ENCODE results near the gene GOLGA8H. TPM values are rescaled to one million over a fixed set of nuclear protein-coding genes. Genes with fewer than 3 reads are reported as not detected.
A peak's percentile ranks its signal among the peaks of the same experiment; 100 is the strongest.
"Not testable (repeated sequence)": the region's sequence is repeated elsewhere in the genome, so short reads cannot be mapped to it uniquely, and the experiment has no call there.

GOLGA8H gene
- total RNA-seq, 1 experiment from 2014 or later = not detected

DNA sequence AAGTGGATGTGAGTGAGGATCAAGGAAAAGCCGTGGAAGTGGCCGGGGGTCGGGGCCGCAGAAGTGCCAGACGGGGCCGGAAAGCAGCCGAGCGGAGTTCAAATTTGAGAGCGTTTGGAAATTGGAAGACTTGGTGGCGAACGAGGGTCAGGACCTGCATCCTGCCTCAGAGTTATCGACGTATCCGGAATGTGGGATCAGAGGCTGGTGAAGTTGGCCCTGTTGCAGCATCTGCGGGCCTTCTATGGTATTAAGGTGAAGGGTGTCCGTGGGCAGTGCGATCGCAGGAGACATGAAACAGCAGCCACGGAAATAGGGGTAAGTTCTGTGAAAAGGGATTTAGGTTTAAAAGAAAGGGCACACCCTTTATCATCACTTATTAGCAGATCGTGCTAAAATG, 22.8 kb downstream of the GOLGA8H start:
- not testable (repeated sequence) for DNase-seq; H3K9me3 Mint-ChIP-seq (ENCODE audit: low read depth, unreplicated experiment)

DNA sequence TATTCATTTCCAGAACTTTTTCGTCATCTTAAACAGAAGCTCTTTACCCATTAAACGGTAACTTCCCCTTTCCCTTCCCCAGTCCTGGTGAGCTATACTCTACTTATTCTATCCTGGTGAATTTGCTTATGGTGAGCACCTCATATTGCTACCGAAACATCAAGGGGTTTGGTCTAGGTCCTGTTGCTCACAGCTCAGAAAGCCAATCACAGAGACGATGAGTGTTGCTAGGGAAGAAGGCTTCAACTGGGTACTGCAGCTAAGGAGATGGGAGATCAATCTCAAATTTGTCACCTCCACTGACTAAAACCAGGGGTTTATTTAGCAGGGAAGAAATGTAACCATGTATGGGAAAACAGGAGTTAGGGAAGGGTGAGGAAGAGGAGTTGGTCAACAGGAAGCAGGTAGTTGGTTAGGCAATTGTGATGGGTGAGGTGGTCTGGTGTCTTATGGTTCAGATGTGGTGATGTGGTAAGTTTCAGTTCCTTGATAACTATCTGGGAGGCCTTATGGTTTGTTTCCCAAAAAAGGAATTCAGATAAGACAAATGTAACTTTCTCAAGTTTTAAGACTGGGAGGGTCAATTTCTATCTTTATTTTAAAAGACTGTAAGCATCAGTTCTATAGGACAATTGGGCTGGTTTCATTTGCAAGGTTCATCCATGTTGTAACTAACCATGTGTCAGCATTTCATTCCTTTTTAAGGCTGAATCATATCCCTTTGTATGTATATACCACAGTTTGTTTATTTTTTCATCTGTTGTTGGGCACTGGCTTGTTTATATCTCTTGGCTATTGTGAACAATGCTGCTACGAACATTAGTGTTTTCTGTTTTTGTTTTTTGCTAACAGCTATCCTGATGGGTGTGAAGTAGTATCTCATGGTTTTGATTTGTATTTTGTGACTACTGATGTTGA, 46.4 kb downstream of the GOLGA8H start:
- H3K27me3 Mint-ChIP-seq (ENCODE audit: unreplicated experiment) = no peaks in the 10 kb centered on the region
- no peak for DNase-seq

More for the DNA sequence above, 22.8 kb downstream of the GOLGA8H start:
- intact Hi-C loops (cut with micrococcal nuclease; ENCODE audit: unreplicated experiment); BruUV-seq (replicated peaks); CTCF ChIA-PET; H3K27me3 Mint-ChIP-seq (ENCODE audit: unreplicated experiment); H3K4me1 Mint-ChIP-seq (ENCODE audit: low read depth, unreplicated experiment): not testable (repeated sequence)
- H3K27ac Mint-ChIP-seq (ENCODE audit: unreplicated experiment) = peak overlapping the region; percentile 94
- peaks cover 17% of the 10 kb centered on the region for H3K36me3 Mint-ChIP-seq (ENCODE audit: insufficient read depth, unreplicated experiment)
- H3K4me3 Mint-ChIP-seq (ENCODE audit: low read depth, unreplicated experiment) = peak overlapping the region; percentile 99

DNA sequence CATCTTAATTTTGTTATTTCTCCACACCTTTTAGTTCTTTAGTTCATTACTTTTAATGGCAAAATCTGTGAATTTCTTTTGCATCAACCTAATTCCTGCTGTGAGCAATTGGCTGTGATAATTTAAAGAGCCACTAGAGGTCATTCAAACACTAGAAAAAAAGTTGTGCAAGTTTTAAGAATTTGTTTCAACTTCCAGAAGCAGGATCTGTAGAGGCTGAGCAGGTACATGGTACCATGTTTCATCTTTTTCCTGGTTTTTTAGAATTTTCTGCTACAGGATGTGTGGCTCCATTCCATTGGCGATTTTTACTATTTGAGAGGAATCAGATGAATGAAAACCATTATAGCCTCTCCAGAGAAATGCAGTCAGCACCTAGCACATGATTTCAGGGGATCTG, 57.3 kb downstream of the GOLGA8H start:
- H3K27ac Mint-ChIP-seq (ENCODE audit: unreplicated experiment); CTCF ChIA-PET; H3K36me3 Mint-ChIP-seq (ENCODE audit: insufficient read depth, unreplicated experiment); H3K27me3 Mint-ChIP-seq (ENCODE audit: unreplicated experiment); H3K4me1 Mint-ChIP-seq (ENCODE audit: low read depth, unreplicated experiment); H3K4me3 Mint-ChIP-seq (ENCODE audit: low read depth, unreplicated experiment); H3K9me3 Mint-ChIP-seq (ENCODE audit: low read depth, unreplicated experiment); intact Hi-C loops (cut with micrococcal nuclease; ENCODE audit: unreplicated experiment); BruUV-seq (replicated peaks); DNase-seq: not testable (repeated sequence)

More for the DNA sequence above, 46.4 kb downstream of the GOLGA8H start:
- no TSS peak for BruUV-seq (replicated peaks)
- Mint-ChIP-seq H3K27ac (ENCODE audit: unreplicated experiment) (no peak overlapping the region), H3K4me1 (ENCODE audit: low read depth, unreplicated experiment) (no peaks in the 10 kb centered on the region), H3K9me3 (ENCODE audit: low read depth, unreplicated experiment) (no peaks in the 10 kb centered on the region), H3K4me3 (ENCODE audit: low read depth, unreplicated experiment) (no peak overlapping the region), H3K36me3 (ENCODE audit: insufficient read depth, unreplicated experiment) (no peaks in the 10 kb centered on the region)
- intact Hi-C loops (cut with micrococcal nuclease; ENCODE audit: unreplicated experiment) = no loop called here
- CTCF ChIA-PET = no interaction called here
- TF ChIP-seq, protein P1, sequence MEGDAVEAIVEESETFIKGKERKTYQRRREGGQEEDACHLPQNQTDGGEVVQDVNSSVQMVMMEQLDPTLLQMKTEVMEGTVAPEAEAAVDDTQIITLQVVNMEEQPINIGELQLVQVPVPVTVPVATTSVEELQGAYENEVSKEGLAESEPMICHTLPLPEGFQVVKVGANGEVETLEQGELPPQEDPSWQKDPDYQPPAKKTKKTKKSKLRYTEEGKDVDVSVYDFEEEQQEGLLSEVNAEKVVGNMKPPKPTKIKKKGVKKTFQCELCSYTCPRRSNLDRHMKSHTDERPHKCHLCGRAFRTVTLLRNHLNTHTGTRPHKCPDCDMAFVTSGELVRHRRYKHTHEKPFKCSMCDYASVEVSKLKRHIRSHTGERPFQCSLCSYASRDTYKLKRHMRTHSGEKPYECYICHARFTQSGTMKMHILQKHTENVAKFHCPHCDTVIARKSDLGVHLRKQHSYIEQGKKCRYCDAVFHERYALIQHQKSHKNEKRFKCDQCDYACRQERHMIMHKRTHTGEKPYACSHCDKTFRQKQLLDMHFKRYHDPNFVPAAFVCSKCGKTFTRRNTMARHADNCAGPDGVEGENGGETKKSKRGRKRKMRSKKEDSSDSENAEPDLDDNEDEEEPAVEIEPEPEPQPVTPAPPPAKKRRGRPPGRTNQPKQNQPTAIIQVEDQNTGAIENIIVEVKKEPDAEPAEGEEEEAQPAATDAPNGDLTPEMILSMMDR (IDR thresholded peaks at IDR 0.05; ENCODE audit: unreplicated experiment) = no peak

Other genes starting within 250 kb of the GOLGA8H start
- gene CHRFAM7A, start 210.5 kb upstream of the GOLGA8H start, total RNA-seq (2022) = 1.4 TPM in 1 of 2 replicates, not detected in the other
- 0.24 and 0.50 TPM in 2 replicates for gene GOLGA8R, start 189.8 kb upstream of the GOLGA8H start, total RNA-seq (2022)
- gene GOLGA8Q, start 52.0 kb upstream of the GOLGA8H start, total RNA-seq (2022) = not detected in 2 replicates